GM19397 (cell line): ENCODE results near the gene RDM1.
"Not testable (repeated sequence)": the region's sequence is repeated elsewhere in the genome, so short reads cannot be mapped to it uniquely, and the experiment has no call there.

Experiments used
- ATAC-seq: cut with Tn5 transposase; IDR thresholded peaks from one replicate; pipeline ENCODE4 v1.9.1; 2021; ENCODE audit warnings: mild to moderate bottlenecking, moderate library complexity; ENCODE audit not compliant: unreplicated experiment

RDM1 gene, protein sequence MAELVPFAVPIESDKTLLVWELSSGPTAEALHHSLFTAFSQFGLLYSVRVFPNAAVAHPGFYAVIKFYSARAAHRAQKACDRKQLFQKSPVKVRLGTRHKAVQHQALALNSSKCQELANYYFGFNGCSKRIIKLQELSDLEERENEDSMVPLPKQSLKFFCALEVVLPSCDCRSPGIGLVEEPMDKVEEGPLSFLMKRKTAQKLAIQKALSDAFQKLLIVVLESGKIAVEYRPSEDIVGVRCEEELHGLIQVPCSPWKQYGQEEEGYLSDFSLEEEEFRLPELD

DNA sequence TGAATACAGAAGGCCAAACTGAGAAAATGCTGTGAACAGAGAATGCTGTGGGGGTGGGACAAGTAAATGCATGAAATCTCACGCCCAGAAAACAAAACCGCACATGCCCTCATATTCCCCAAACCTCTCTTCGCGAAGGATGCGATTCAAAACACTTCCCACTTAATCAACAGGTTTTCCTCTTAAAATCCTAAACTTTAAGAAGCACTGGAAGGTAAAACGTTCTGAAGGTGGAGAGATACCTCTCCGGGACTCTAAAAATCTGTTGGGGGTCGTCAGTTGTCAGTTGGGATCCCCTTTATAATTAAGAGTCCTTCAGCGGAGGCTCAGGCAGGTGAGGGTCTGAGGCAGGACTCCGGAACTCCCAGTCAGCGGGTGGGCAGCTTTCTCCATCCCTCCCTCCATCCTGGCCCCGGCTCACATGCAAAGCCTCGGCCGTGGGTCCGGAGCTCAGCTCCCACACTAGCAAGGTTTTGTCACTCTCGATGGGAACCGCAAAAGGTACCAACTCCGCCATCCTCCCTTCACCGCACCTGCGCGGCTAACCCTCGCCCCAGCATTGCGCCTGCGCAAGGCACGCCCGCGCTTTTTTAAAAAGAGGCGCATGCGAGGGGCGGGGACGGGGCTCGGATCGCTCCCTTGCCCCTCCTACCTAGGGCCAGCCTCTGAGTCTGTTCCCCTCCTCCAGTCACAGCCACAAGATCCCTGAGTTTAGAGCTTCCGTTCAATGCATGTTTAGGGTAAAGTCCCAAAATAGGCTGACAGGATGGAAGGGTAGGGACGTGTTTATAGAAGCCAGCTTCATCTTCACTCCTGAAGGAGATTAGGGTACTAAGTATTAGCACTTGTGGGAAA is at the start of gene RDM1:
Gene RDM1, minus strand, starts transcription at position 563 of the 855 bp plus-strand sequence. Its CDS starts 46 bp downstream, at position 517.
- peak; percentile 73 for ATAC-seq

DNA sequence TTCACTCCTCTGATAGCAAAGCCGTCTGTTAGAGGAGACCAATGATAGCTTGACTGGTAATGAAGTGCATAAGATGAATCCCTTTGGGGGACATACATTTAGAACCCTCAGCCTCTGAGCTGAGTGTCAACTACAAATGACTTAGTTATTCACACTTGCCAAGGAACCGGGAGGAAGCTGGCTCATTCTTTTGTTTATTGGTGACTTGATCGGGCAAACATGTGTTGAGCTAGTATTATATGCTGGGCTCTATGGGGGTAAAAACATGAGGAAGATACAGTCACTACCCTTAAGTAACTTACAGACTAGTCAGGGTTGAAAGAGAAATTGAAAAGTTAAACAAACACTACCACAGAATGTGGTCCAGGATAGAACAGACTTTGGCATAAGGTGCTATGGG is 47.8 kb upstream of the RDM1 start:
- ATAC-seq = no peak

DNA sequence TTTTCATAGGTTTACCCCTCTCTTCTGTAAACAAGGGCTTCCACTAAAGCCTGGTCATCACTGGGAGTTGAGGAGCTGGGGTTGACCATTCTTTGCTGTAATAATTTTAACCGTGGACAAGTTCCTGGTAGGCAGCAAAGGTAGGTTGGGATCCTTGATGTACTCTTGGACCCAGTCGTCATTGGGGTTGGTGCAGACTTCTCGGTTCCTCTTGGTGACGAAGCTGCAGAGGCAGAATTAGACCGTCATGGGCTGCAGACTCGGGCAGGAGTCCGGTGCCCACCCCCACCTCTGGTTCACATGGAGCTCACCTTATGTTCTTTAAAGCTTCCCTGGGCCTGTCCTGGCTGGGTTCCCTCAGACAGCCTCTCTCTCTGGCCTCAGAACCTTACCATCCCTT is 46.9 kb upstream of the RDM1 start:
- ATAC-seq = no peak

DNA sequence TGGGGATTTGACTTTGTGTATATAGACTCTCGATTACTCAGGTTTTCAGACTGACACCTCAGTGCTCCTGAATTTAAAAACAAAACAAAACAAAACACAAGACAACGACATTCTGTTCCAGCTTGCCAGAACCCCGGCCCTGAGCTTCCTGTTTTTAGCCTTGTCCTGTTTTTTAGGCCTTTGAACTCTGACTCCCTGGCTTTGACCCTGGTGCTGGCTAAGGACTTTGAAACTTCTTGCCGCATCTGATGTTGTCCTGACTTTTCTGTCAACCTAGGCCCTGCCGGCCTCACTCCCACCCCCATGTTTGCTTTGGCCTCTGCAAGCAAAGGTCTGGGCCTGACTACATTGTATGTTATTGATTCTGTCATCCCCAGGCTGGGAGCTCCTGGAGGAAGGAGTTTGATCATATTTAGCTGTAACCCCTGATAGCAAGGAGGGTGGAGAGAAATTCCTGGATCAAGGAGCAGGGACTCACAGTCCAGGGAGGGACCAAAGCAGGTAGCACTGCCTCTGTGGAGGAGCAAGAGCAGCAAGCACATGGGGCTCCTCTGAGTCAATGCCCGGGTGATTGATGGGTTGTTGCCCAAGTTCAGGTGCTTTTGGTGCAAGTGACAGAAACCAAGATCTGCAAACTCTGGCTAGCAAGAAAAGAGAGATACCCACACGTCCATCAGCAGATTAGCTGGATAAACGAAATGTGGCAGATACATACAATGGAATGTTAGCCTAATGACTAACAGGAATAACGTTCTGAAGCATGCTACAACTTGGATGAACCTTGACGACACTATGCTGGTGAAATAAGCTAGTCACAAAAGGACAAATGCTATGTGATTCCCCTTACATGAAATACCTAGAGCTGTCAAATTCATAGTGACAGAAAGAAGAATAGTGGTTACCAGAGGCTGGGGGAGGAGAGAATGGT is 43.0 kb upstream of the RDM1 start:
- ATAC-seq = no peak

DNA sequence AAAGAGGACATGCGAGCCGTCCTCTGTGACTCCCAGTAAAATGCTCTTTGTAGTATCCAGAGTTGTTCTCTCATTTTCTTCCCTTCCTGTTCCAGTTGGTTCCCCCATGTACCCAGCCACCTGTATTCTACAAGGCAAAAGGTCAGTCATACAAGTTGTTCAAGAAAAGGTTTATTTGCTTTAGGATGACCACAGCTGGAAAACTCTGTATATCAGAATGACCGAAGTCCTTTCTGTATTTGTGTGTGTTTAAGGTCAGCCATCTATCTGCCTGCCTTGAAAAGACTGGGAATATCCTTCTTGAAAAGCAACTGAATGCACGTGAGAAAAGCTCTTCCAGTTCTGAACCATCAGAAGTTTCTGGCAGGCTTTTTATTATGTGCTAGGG is 42.4 kb upstream of the RDM1 start:
- no peak for ATAC-seq

DNA sequence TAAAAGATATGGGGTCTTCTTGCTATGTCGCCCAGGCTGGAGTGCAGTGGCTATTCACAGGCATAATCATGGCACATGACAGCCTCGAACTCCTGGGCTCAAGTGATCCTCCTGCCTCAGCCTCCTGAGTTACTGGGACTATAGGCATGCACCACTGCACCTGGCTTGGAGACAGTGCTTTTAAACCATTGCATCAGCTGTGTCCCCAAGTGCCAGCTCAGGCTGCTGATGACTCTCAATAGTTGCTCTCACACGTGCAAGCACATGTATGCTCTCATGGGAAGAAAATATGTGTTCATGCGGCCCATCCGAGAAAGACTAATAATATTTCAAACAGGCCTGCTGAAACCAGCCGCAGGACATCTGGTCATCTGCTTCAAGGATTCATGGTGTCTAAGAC is 42.0 kb upstream of the RDM1 start:
- ATAC-seq = no peak

DNA sequence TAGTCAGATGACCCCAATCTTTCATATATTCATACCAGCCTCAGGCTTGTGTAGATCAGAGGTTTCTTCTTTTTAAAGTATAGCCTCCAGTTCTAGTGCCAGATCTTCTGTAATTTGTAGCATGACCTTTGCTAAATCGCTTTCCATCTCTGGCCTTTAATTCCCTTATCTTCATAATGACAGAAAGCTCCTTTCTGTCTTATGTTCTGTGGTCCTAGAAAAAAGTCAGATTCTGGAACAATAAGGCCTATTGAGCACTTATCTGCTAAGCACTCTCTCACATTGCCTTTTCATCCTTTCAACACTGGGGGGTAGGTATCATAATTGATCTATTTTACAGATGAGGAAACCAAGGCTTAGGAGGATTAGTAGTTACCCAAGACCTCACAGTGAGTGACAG is 41.5 kb upstream of the RDM1 start:
- no peak for ATAC-seq

DNA sequence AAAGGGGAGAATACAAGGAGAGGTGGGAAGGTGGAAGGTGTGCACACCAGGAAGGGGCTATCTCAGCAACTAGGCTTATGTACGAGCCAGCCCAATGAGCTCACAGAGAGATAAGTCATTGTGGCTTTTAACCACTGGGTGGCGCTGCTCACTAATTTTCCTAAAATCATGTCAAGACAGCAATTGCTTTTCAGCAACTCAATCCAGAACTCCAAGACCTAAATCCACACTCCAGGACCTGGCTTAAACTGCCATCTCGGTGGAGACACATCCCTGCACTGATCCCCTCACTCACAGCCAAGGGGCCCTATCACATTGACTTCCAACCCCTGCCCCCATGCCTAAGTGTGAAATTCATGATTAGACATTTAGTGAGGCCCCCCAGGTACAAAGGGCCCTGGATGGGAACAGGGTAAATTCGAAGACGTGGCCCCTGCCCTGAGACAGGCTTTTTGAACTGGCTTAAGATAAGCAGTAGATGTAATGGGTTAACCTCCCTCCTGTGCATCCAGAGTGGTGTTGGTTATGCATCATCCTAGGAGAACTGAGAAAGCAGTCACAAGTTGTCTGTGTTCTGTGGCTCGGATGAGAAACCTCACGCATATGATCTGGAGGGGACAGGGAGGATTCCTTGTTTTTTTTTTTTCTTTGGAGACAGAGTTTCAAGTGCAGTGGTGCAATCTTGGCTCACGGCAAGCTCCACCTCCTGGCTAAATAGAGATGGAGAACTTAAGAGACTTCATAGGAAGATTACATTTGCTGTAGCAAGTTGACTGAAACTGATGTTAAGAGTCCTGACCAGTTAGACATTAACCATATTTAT is 39.2 kb upstream of the RDM1 start:
- ATAC-seq = no peak

DNA sequence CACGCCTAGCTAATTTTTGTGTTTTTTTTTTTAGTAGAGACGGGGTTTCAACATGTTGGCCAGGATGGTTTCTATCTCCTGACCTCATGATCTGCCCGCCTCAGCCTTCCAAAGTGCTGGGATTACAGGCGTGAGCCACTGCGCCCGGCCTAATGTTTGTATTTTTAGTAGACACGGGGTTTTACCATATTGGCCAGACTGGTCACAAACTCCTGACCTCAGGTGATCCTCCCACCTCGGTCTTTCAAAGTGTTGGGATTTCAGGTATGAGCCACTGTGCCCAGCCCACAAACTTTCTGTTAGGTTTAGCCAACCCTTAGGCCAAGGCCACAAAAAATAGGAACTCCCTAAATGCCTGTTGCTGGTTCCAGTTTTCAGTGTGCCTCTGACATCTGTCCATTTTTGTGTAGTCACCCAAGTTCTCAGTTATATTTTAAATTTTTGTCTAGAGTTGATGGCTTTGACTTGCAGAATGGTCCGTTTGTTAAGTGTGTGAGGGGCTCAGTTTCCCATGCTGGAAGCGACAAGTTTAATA is 38.0 kb upstream of the RDM1 start:
- ATAC-seq = no peak

DNA sequence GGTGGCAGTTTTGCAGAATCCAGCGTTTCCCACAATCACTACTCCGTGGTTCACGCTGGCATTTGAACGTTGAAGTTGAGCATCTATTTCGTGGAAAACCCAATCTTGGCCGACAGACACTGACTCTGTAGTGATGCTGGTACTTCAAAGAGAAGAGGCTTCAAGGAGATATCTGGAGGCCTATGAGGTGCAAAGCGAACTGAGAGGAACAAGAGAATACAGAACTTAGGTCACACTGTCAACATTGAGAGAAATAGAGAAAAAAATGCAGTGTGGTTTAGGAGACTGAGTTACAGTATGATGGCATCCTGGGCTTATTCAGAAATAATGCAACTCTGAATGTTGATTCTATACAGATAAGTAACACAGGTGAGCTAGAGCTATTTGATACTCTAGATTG is 34.7 kb upstream of the RDM1 start:
- no peak for ATAC-seq

DNA sequence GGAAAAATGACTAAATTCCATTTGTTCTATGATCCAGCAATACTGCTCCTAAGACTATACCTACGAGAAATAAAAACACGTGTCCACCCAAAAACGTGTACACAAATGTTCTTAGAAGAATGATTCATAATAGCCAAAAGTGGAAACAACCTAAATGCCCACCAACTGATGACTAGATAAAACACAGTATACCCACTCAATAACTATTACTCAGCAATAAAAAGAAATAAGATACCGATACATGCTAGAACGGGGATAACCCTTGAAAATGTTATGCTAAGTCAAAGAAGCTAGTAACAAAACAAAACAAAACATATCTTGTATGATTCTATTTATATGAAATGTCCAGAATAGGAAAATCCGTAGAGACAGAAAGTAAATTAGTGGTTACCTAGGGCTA is 33.1 kb upstream of the RDM1 start:
- ATAC-seq = no peak

DNA sequence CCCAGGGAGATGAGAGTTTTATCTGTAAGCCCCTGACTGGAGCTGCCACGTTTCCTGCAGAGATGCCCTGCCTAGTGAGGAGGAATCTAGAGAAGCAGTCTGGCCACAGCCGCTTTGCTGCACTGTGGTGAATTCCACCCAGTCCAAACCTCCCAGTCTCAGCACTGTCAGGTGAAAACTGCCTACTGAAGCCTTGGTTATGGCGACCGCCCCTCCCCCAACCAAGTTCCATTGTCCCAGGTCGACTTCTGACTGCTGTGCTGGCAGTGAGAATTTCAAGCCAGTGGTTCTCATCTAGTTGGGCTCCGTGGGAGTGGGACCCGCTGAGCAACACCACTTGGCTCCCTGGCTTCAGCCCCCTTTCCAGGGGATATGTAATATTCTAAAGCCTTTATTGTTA is 23.1 kb upstream of the RDM1 start:
- no peak for ATAC-seq

DNA sequence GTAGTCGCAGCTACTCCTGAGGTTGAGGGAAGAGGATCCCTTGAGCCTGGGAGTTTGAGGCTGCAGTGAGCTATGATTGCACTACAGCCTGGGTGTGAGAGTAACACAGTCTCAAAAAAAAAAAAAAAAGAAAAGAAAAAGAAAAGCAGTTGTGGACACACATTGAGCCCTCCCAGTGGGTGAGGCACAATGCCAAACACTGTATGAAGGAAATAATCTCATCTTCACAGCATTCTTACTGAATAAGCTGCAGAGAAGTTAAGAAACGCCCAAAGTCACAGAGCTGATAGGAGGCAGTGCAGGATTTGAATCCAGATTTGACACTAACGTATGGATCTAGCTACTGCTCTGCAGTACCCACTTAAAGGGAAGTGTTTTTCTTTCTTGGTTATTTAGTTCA is 18.8 kb upstream of the RDM1 start:
- no peak for ATAC-seq

DNA sequence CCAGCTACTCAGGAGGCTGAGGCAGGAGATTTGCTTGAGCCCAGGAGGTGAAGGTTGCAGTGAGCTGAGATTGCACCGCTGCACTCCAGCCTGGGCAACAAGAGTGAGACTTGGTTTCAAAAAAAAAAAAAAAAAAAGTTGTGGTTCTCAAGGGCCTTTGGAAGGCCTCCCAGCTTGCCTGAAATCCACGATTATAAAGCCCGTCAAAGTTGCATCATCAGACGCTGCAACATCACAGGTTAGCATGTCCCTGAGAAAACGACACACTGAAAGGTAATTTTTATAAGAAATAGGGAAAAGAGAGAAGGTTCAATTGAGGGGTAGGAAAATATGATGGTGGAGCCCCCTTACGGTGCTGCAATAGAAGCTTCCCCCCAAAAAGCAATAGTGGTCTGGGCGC is 17.5 kb upstream of the RDM1 start:
- ATAC-seq = no peak

DNA sequence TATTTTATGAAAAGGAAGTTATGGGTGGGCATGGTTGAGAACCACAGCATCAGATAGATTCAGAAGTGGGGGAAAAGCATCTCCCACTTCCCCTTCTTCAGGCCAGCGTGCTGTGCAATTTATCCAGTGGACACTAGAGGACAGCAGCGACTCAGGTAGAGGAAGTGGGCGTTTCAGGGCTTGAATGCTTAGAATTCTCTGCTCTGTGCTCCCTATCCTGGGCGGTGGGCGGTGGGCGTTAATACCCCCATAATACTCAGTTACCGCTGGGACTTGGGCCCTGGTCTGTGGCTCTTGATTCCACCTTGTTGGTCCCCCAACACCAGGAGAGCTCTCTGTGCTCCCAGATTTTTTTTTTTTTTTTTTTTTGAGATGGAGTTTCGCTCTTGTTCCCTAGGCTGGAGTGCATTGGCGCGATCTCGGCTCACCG is 16.6 kb upstream of the RDM1 start:
- no peak for ATAC-seq

DNA sequence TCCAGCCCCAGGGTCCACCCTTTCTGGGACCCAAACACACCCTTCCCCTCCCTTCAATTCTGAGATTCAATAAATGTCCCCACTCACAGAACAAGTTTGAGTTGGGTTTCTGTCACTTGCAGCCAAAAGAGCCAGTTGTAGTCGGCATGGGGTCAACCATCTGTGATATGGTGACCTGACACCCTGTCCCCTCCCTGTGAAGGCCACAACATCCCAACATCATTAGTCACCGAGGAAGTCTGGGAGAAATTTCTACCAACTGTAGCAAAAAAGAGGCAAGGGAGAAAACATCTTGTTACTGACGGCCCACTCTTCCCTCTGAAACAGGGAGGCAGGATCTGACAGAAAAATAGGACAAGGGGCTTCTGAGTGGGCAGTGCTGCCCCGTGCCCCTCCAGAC is 13.6 kb upstream of the RDM1 start:
- no peak for ATAC-seq

DNA sequence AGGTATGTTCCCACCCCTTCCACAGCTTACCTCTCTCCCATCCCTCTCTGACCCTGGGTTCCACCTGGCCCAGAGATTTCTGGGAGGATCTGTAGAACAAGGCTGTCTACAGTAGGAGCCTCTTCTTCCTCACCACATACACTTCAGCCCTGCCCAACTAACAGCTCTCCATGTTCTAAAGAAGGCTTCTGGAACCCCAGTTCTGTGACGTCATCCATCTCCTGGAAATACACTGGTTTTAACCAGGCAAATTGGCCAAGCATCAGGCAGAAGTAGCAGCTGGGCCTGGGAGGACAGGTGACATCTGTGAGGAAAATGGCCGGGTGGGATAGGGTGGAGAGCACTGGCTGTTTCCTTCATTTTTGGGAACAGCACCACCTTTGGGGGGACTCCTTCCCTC is 13.0 kb upstream of the RDM1 start, which contains the start of gene LYZL6:
Gene LYZL6, minus strand, starts transcription at position 177 of the 400 bp plus-strand sequence. CDS start 4,357 bp downstream, outside the sequence.
- ATAC-seq = no peak

DNA sequence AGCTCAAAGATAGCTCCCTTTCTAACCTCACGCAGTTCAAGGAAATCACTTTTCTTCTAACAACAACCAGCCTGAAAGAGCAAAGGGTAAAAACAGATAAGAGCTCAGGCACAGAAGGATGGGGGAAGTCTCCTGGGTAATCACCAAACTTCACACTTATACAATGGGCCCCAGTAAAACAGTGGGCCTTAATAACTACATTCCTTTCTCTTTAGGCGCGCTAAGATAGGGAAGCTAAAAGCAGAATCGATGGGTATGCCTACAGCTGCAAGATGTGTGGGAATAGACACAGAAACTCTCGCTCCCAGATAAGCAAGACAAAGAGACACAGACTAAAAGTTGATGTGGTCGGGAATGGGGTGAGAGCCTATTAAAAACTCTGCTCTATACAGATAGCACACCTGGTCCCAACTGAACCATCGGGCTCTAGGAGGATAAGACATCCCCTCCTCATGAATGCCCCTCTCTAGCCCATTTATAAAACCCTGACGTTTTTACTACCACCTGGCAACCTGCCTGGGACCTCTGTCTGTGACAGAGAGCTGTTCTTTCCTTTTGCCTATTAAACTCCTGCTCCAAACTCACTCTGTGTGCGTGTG is 12.1 kb upstream of the RDM1 start:
- ATAC-seq = no peak

DNA sequence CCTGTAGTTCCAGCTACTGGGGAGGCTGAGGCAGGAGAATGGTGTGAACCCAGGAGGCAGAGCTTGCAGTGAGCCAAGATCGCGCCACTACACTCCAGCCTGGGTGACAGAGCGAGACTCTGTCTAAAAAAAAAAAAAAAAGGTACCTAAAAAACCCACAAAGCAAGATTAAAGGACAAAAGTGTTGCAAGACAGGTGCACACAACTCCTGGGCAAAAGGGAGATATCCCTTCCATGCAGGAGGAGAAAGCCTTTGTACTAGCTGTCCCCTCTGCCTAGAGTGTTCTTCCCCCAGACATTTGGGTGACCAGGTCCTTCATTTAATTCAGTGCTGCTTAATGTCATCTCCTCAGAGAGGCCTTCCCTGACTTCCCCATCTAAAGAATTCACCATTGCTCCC is 7.9 kb upstream of the RDM1 start:
- not testable (repeated sequence) for ATAC-seq

DNA sequence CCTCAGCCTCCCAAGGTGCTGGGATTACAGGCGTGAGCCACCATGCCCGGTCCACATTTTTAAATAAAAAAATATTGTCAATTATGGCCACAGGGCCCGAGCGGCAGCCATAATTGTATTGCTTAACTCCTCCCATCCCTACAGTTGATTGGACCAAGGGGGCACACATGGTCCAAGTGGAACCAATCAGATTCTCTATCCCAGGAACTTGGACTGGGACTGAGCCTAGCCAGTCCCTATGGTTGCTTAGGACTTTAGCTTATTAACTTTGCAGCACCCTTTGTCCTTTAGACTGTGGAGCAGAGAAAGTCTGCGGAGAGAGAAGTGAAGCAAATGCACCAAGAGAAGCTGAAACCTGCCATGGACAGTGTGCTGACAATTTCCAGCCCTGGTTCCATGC is 5.5 kb upstream of the RDM1 start:
- ATAC-seq = no peak
